GM12873 (cell line): ENCODE measurements around the gene TPM2.
A peak's percentile ranks its signal among the peaks of the same experiment; 100 is the strongest.

Experiments used
- TF ChIP-seq, protein P1 (sequence below): IDR thresholded peaks from 2 replicates; pipeline ENCODE4 v1.5.1; 2012; ENCODE audit warnings: low read depth, mild to moderate bottlenecking, moderate library complexity, low read length, control low read depth; ENCODE audit not compliant: insufficient read depth; ENCODE audit errors: missing control alignments

Gene TPM2

DNA sequence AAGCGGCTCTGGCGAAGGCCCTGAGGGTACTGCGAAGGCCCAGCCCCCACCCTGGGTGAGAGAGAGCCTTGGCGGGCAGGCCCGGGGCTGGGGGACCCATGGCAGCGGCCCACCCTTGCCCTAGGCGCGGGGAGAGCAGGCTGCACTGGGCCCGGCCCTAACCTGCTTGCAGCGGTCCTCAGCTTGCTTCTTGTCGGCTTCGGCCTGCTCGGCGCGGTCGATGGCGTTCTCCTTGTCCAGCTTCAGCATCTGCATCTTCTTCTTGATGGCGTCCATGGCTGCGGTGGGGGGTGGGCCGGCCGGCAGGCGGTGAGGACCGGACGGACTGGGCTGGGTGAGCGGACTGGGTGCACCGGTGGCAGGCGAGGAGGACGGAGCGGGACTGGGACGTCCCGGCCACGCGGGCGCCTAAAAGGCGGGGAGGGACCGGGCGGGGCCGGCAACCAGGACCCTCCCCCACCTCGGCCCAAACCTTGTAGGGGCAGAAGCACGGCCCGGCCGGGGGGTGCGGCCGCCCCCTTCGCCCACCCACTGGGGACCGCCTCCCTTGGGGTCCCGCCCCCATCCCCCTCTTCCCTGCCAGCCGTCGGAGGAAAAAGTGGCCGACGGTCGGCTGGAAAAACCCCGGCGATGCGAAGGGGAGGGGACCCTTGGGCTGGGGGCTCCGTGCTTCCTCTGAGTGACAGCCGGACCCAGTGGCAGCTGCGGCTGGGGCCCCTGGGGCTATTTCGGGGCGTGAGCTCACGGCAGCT, at the start of gene TPM2:
TSS of gene TPM2 (minus strand) at position 384 of the 752 bp plus-strand sequence. CDS start at position 276, 108 bp downstream.
- TF ChIP-seq, protein P1, sequence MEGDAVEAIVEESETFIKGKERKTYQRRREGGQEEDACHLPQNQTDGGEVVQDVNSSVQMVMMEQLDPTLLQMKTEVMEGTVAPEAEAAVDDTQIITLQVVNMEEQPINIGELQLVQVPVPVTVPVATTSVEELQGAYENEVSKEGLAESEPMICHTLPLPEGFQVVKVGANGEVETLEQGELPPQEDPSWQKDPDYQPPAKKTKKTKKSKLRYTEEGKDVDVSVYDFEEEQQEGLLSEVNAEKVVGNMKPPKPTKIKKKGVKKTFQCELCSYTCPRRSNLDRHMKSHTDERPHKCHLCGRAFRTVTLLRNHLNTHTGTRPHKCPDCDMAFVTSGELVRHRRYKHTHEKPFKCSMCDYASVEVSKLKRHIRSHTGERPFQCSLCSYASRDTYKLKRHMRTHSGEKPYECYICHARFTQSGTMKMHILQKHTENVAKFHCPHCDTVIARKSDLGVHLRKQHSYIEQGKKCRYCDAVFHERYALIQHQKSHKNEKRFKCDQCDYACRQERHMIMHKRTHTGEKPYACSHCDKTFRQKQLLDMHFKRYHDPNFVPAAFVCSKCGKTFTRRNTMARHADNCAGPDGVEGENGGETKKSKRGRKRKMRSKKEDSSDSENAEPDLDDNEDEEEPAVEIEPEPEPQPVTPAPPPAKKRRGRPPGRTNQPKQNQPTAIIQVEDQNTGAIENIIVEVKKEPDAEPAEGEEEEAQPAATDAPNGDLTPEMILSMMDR = no peak

DNA sequence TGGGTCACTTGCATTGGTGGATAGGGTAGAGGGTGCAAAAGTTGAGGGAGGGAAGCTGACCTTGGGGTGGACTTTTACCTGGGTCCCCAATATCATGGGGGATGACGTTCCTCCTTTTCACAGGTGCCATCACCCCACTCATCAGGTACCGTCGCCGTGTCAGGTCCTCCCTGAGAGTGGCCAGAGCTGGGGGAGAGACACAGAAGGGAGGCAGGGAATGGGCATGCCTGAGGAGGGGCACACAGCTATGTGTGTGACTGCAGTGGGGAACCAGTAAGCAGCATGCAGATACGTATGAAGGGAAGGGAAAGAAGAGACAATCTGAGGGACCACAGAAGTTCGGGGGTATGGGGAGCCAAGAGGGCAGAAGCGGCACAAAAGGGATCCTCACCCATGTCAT, 49.2 kb upstream of the TPM2 start:
- TF ChIP-seq, protein P1 = no peak

DNA sequence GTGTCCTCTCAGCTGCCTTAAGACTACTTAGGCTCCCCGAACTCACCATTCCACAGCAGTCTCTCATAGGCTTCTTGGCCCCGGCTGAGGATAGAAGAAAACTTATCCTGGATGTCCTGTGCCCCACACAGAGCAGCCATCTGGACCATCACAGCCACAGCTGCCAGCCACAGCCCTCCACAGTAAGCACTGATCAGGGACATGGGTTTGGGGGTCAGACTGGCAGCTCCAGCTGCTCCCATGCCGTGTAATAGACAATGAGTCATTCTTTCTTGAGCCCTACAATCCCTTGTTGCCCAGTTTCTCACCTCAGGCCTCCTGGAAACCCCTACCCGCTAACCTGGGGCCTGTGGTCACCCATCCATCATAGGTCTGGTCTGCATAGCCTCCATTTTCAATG, 48.5 kb upstream of the TPM2 start:
- TF ChIP-seq, protein P1 = no peak

DNA sequence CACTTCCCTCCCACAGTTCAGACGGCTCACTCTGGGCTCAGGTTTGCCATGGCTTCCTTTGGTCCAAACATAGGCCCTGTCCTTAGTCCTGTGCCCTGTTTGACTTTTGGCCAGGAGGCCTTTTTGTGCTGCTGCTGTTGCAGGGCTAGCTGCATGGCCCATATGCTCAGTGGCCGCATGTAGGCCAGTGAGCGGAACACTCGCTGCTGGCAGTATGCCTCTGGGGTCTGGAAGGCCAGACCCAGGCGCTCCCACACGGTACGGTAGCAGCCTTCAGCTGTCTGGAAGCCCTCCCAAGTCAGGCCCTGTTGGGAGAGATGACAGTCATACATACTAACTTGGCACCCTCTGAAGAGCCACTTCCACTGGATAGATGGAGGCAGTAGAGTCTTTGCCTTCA, 47.4 kb upstream of the TPM2 start:
- TF ChIP-seq, protein P1 = no peak

DNA sequence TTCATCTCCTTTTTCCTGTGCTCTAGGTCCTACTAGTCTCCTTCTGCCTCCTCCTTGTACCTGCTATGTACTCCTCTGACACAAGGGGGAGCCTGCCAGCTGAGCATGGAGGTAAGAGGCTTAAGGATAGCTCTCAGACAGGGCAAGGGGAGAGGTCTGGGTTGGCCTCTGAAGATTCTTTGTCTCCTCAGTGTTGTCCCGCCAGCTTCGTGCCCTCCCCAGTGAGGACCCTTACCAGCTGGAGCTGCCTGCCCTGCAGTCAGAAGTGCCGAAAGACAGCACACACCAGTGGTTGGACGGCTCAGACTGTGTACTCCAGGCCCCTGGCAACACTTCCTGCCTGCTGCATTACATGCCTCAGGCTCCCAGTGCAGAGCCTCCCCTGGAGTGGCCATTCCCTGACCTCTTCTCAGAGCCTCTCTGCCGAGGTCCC, 46.5 kb upstream of the TPM2 start:
- TF ChIP-seq, protein P1 = peak; percentile 93

DNA sequence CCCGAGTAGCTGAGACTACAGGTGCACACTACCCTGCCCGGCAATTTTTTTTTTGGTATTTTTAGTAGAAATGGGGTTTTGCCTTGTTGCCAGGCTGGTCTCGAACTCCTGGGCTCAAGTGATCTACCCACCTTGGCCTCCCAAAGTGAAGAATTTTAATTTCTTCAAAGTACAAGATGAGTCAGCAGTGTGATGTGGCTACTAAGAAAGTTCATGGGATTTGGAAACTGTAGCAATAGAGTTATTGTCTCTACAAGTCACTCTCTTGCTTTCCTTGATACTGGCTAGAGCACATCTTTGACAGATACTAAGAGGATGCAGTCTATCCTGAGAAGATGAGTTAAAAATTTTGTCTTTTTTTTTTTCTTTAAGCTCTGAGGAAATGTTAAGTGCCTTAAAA, 44.4 kb upstream of the TPM2 start:
- TF ChIP-seq, protein P1 = no peak

DNA sequence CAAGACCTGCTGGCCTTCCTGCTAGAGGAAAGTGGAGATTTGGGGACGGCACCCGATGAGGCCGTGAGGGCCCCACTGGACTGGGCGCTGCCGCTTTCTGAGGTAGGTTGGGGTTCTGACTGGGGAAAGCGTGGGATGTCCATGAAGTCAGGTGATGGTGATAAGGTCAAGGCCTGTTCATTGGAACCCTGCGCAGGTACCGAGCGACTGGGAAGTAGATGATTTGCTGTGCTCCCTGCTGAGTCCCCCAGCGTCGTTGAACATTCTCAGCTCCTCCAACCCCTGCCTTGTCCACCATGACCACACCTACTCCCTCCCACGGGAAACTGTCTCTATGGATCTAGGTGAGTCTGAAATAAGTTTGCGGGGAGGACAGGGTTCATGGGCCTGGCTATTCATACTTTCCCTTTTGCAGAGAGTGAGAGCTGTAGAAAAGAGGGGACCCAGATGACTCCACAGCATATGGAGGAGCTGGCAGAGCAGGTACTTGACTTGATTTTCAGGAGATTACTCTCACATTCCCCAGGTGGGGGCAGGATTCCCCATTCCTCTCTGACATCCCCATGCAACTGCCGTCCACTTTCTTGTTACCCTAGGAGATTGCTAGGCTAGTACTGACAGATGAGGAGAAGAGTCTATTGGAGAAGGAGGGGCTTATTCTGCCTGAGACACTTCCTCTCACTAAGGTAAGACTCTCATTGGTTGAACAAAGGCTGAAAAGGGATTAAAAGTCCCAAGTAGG, 43.2 kb upstream of the TPM2 start:
- TF ChIP-seq, protein P1 = peak; percentile 12
